Measurements from ENCODE around the gene ZNF740. TPM values are rescaled to one million over a fixed set of nuclear protein-coding genes. Genes with fewer than 3 reads are reported as not detected.
A peak's percentile ranks its signal among the peaks of the same experiment; 100 is the strongest.

The ZNF740 gene
- total and polyA plus RNA-seq, 2 experiments from 2014 or later: 4.6 to 13.2 TPM

DNA sequence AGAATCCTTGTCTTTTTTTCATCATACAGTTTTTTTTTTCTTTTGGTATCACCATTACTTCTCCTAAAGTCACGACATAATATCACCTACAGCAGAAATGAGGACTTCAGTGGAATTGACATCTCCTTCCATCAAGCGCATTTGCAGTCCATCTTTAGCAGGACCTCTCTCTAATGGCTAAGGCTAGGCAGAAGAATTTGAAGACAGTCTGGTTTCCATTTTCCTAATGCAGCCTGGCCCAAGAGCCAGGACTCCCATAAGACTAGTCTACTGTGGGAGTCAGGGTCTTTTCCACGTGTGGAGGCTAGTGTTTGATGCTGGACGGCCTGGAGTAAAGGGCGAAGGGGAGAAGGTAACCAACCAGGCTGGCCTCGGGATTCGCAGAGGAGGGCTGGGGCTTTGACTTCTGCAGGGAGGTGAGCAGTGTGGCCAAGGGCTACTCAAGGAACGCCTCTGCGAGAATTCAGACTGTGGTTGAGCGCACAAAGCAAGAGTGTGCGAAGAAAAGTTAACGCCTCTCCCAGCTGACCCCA is 769 bp upstream of the ZNF740 start:
- Histone ChIP-seq H3K36me3 (replicated peaks; ENCODE audit: insufficient read depth, low read depth) (no peaks in the 10 kb centered on the region), H3K79me2 (peaks cover 58% of the 10 kb centered on the region), H3K4me2 (peak overlapping the region; percentile 79), H3K4me3 (peak overlapping the region; percentile 11), H3K27me3 (no peaks in the 10 kb centered on the region), H2AFZ (peak overlapping the region; percentile 60), H4K20me1 (ENCODE audit: insufficient read depth, poor library complexity, severe bottlenecking) (peaks cover 1% of the 10 kb centered on the region), H3K9me2 (replicated peaks; ENCODE audit: insufficient read depth) (no peaks in the 10 kb centered on the region), H3K27ac (peak overlapping the region; percentile 93), H3K4me1 (ENCODE audit: insufficient read depth) (peaks cover 41% of the 10 kb centered on the region), H3K9me3 (ENCODE audit: low read depth) (no peaks in the 10 kb centered on the region)
- TF ChIP-seq, protein P1, sequence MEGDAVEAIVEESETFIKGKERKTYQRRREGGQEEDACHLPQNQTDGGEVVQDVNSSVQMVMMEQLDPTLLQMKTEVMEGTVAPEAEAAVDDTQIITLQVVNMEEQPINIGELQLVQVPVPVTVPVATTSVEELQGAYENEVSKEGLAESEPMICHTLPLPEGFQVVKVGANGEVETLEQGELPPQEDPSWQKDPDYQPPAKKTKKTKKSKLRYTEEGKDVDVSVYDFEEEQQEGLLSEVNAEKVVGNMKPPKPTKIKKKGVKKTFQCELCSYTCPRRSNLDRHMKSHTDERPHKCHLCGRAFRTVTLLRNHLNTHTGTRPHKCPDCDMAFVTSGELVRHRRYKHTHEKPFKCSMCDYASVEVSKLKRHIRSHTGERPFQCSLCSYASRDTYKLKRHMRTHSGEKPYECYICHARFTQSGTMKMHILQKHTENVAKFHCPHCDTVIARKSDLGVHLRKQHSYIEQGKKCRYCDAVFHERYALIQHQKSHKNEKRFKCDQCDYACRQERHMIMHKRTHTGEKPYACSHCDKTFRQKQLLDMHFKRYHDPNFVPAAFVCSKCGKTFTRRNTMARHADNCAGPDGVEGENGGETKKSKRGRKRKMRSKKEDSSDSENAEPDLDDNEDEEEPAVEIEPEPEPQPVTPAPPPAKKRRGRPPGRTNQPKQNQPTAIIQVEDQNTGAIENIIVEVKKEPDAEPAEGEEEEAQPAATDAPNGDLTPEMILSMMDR (IDR thresholded peaks at IDR 0.05; ENCODE audit: poor library complexity): no peak
- TF ChIP-seq EZH2 (IDR thresholded peaks at IDR 0.05; ENCODE audit: borderline replicate concordance): no peak
- no peak for TF ChIP-seq EZH2phosphoT487 (IDR thresholded peaks at IDR 0.05; ENCODE audit: low read depth, severe bottlenecking, unreplicated experiment)
- DNase-seq (ENCODE audit: low spot score): no peak
- WGBS (ENCODE audit: low lambda C conversion rate, missing lambda C conversion rate): 19% methylated on average over 12 of the region's 12 CpGs

DNA sequence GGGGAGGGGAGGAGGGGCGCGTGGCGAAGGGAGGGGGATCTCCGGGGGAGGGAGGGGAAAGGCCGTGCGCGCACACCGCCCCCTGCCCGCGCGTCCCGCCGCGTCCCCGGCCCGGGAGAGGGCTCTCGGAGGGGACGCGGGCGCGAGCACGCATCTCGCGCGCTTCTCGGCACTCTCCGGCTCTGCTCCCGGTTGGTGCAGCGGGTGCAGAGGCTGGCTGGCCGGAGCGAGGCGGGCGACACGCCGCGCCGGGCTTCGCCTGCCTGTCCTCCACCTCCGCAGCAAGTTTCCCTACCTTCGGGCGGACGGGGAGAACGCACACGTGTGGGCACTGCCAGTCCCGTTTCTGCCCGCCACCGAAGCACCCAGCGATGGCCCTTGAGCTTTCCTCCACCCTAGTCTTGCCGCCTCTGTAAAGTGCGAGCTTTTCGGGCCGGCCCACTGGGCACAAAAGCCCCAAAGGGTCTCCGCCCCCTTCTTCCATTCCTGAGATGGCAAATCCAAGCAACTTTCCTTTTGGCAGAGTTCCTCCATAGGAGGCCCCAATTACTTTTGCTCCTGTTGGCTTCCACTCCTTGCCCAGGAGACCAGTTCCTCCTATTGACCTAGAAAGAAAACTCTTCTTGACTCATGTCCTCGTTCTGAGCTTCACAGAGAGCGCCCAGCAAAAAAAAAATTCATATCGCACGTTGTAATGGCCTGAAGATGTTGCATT is 566 bp downstream of the ZNF740 start:
- Histone ChIP-seq H3K4me2 (peak overlapping the region; percentile 89), H3K9me2 (replicated peaks; ENCODE audit: insufficient read depth) (no peaks in the 10 kb centered on the region), H4K20me1 (ENCODE audit: insufficient read depth, poor library complexity, severe bottlenecking) (peaks cover 6% of the 10 kb centered on the region), H2AFZ (peak overlapping the region; percentile 61), H3K27ac (peak overlapping the region; percentile 94), H3K36me3 (replicated peaks; ENCODE audit: insufficient read depth, low read depth) (no peaks in the 10 kb centered on the region), H3K4me1 (ENCODE audit: insufficient read depth) (peaks cover 30% of the 10 kb centered on the region), H3K4me3 (peak overlapping the region; percentile 33), H3K79me2 (peaks cover 63% of the 10 kb centered on the region), H3K27me3 (no peaks in the 10 kb centered on the region), H3K9me3 (ENCODE audit: low read depth) (no peaks in the 10 kb centered on the region)
- peak; percentile 89 for DNase-seq (ENCODE audit: low spot score)
- 3% methylated on average over 31 of the region's 57 CpGs for WGBS (ENCODE audit: low lambda C conversion rate, missing lambda C conversion rate)
- TF ChIP-seq, protein P1 (IDR thresholded peaks at IDR 0.05; ENCODE audit: poor library complexity): no peak
- no peak for TF ChIP-seq EZH2 (IDR thresholded peaks at IDR 0.05; ENCODE audit: borderline replicate concordance)
- no peak for TF ChIP-seq EZH2phosphoT487 (IDR thresholded peaks at IDR 0.05; ENCODE audit: low read depth, severe bottlenecking, unreplicated experiment)

DNA sequence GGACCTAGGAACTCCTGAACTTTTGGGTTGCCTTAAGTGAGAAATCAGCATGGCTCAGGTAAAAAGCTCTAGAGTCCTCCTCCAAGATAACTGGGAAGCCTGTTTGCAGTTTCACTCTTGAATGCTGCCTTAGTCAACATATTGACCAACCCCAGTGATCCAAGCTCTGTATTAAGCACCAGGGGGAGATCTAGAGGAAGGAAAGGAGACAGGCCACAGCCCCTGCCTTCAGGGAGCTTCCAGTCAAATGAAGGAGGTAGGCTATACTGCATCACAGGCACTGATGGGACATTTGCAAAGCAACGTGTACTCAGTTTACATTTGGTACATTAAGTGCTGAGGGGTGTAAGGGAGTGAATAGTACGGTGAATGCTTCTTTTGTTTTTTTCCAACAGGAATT is 1.4 kb downstream of the ZNF740 start:
- Histone ChIP-seq H3K4me1 (ENCODE audit: insufficient read depth) (peaks cover 30% of the 10 kb centered on the region), H3K27me3 (no peaks in the 10 kb centered on the region), H3K4me3 (peak overlapping the region; percentile 33), H2AFZ (no peak overlapping the region), H3K79me2 (peaks cover 60% of the 10 kb centered on the region), H3K4me2 (peak overlapping the region; percentile 89), H3K9me3 (ENCODE audit: low read depth) (no peaks in the 10 kb centered on the region), H3K9me2 (replicated peaks; ENCODE audit: insufficient read depth) (no peaks in the 10 kb centered on the region), H3K36me3 (replicated peaks; ENCODE audit: insufficient read depth, low read depth) (no peaks in the 10 kb centered on the region), H3K27ac (peak overlapping the region; percentile 94), H4K20me1 (ENCODE audit: insufficient read depth, poor library complexity, severe bottlenecking) (peaks cover 6% of the 10 kb centered on the region)
- DNase-seq (ENCODE audit: low spot score): no peak
- TF ChIP-seq, protein P1 (IDR thresholded peaks at IDR 0.05; ENCODE audit: poor library complexity): no peak
- no peak for TF ChIP-seq EZH2phosphoT487 (IDR thresholded peaks at IDR 0.05; ENCODE audit: low read depth, severe bottlenecking, unreplicated experiment)
- TF ChIP-seq EZH2 (IDR thresholded peaks at IDR 0.05; ENCODE audit: borderline replicate concordance): no peak
- WGBS (ENCODE audit: low lambda C conversion rate, missing lambda C conversion rate): 88% methylated on average over 2 of the region's 2 CpGs

All from hepatocyte (in vitro differentiated cells).